Colonic mucosa (tissue), 4 donors: Measurements from ENCODE around the gene PFKP. TPM values are rescaled to one million over a fixed set of nuclear protein-coding genes. Genes with fewer than 3 reads are reported as not detected.

Experiments used
- DNase-seq: peaks from one replicate; pipeline ENCODE4 v3.0.0-alpha.2; 2020
- H3K27ac ChIP-seq: fragments of 200-600 bp; one replicate; pipeline ENCODE4 v1.8.0; 2021
- H3K27me3 ChIP-seq: fragments of 200-600 bp; one replicate; pipeline ENCODE4 v1.8.0; 2021
- H3K36me3 ChIP-seq: fragments of 200-600 bp; one replicate; pipeline ENCODE4 v1.8.0; 2021
- H3K4me1 ChIP-seq: fragments of 200-600 bp; one replicate; pipeline ENCODE4 v1.8.0; 2021; ENCODE audit warnings: mild to moderate bottlenecking
- H3K4me3 ChIP-seq: fragments of 200-600 bp; one replicate; pipeline ENCODE4 v1.8.0; 2021
- H3K9ac ChIP-seq, 2 donors: one replicate each; pipeline ENCODE4 v1.7.0; 2013; ENCODE audit warnings: control low read depth in 2 of 2, low read depth in 2 of 2, low read length in 2 of 2
- H3K9me3 ChIP-seq: fragments of 200-600 bp; one replicate; pipeline ENCODE4 v1.8.0; 2021
- CTCF ChIP-seq: fragments of 200-600 bp; IDR thresholded peaks from one replicate; pipeline ENCODE4 v1.8.0; 2022; ENCODE audit warnings: antibody characterized with exemption, mild to moderate bottlenecking
- intact Hi-C: fragments of 100-400 bp; cut with DNase I; formaldehyde crosslinking; loops from one replicate; pipeline ENCODE4 v1.14.1; 2022
- total RNA-seq, 2 donors: library from RNA; stranded (reverse); fragmentation: NEBNext Ultra II Directional in 1 of 2; extraction: Animal tissue kit (Norgen Biotek cat#: 25700) in 1 of 2; gene quantifications; one replicate each; pipeline ENCODE4 v1.2.1, GENCODE V29; 2021
- donor health status: healthy.
- donor health status: DM: no; HTN: no; CAD: no.
- donor health status: DM: no; HTN: no; CAD: no.

The PFKP gene
- total RNA-seq, 2 donors from 2014 or later, result 134 to 209 TPM

GRCh38 chr10:3113343-3113720 lies 46.0 kb downstream of the PFKP start:
- DNase-seq, result no peak
- Histone ChIP-seq H3K27me3 (no peaks in the 10 kb centered on the region), H3K9me3 (no peaks in the 10 kb centered on the region), H3K27ac (no peak overlapping the region), H3K36me3 (peaks cover 17% of the 10 kb centered on the region), H3K4me3 (no peak overlapping the region), H3K4me1 (no peaks in the 10 kb centered on the region), H3K9ac (no peak overlapping the region)
- no peak for TF ChIP-seq CTCF
- intact Hi-C loops, result no loop called here

GRCh38 chr10:3115685-3116084 lies 48.3 kb downstream of the PFKP start:
- no peak overlapping the region for H3K9ac ChIP-seq
- H3K4me3 ChIP-seq, result no peak overlapping the region
- H3K4me1 ChIP-seq, result no peaks in the 10 kb centered on the region
- no peaks in the 10 kb centered on the region for H3K9me3 ChIP-seq
- no peak for DNase-seq
- no peaks in the 10 kb centered on the region for H3K27me3 ChIP-seq
- no peak overlapping the region for H3K27ac ChIP-seq
- intact Hi-C loops, result no loop called here
- TF ChIP-seq CTCF, result no peak
- peaks cover 4% of the 10 kb centered on the region for H3K36me3 ChIP-seq

GRCh38 chr10:3116508-3117100 lies 49.3 kb downstream of the PFKP start:
- H3K9me3 ChIP-seq, result no peaks in the 10 kb centered on the region
- H3K4me1 ChIP-seq, result no peaks in the 10 kb centered on the region
- no peak for DNase-seq
- H3K4me3 ChIP-seq, result no peak overlapping the region
- no peak for TF ChIP-seq CTCF
- no peaks in the 10 kb centered on the region for H3K27me3 ChIP-seq
- intact Hi-C loops, result no loop called here
- peaks cover 4% of the 10 kb centered on the region for H3K36me3 ChIP-seq
- no peak overlapping the region for H3K27ac ChIP-seq
- H3K9ac ChIP-seq, result no peak overlapping the region

- no peak overlapping the region for H3K27ac ChIP-seq
- peaks cover 5% of the 10 kb centered on the region for H3K36me3 ChIP-seq
- no peak for DNase-seq
- H3K9me3 ChIP-seq, result no peaks in the 10 kb centered on the region
- TF ChIP-seq CTCF, result no peak
- intact Hi-C loops, result no loop called here
- H3K4me1 ChIP-seq, result no peaks in the 10 kb centered on the region
- H3K27me3 ChIP-seq, result no peaks in the 10 kb centered on the region
- no peak overlapping the region for H3K9ac ChIP-seq
- H3K4me3 ChIP-seq, result no peak overlapping the region
These were observed 50.1 kb downstream of the PFKP start for GRCh38 chr10:3117486-3117885.

- no peak overlapping the region for H3K27ac ChIP-seq
- peaks cover 11% of the 10 kb centered on the region for H3K36me3 ChIP-seq
- H3K9ac ChIP-seq, result no peak overlapping the region
- H3K27me3 ChIP-seq, result no peaks in the 10 kb centered on the region
- intact Hi-C loops, result no loop called here
- no peaks in the 10 kb centered on the region for H3K4me1 ChIP-seq
- no peak for TF ChIP-seq CTCF
- no peaks in the 10 kb centered on the region for H3K9me3 ChIP-seq
- peak; percentile 80 for DNase-seq
- H3K4me3 ChIP-seq, result no peak overlapping the region
These were observed 51.3 kb downstream of the PFKP start for GRCh38 chr10:3118641-3119091.
